K562 (cell line): ENCODE measurements around the gene TNFAIP3. TPM values are rescaled to one million over a fixed set of nuclear protein-coding genes. Genes with fewer than 3 reads are reported as not detected.

Experiments
- DACH1 ChIP-seq: fragments of 450-650 bp; IDR thresholded peaks from 2 replicates; pipeline ENCODE4 v1.6.1; 2018; ENCODE audit not compliant: partially characterized antibody
- GTF2E2 ChIP-seq: fragments of 200-800 bp; sonication (Bioruptor generic); IDR thresholded peaks from 2 replicates; pipeline ENCODE4 v1.6.1; 2016; ENCODE audit warnings: missing genetic modification characterization, missing compliant biosample characterization
- MCM2 ChIP-seq: fragments of 450-650 bp; IDR thresholded peaks from 2 replicates; pipeline ENCODE4 v1.6.1; 2017; ENCODE audit warnings: low read depth, mild to moderate bottlenecking
- NRF1 ChIP-seq, 2 experiments: fragments of 450-650 bp; IDR thresholded peaks in 1 of 2; conservative IDR thresholded peaks in 1 of 2; 2 replicates each; pipeline ENCODE4 v1.6.1; 2014; ENCODE audit warnings: mild to moderate bottlenecking in 2 of 2
- XRCC4 ChIP-seq: IDR thresholded peaks from one replicate; pipeline ENCODE4 v1.6.1; 2011; ENCODE audit not compliant: insufficient read depth, insufficient read length; ENCODE audit errors: extremely low read depth
- ZFP30 ChIP-seq: fragments of 250-450 bp; sonication (Bioruptor Pico); IDR thresholded peaks from 2 replicates; pipeline ENCODE4 v1.8.0; 2022; ENCODE audit warnings: moderate library complexity, mild to moderate bottlenecking, inconsistent platforms, borderline replicate concordance
- ZNF592 ChIP-seq: fragments of 450-650 bp; IDR thresholded peaks from 2 replicates; pipeline ENCODE4 v1.6.1; 2017; ENCODE audit warnings: antibody characterized with exemption, mild to moderate bottlenecking
- polyA plus RNA-seq, 8 experiments: library from polyadenylated mRNA; depleted of rRNA in 4 of 8; stranded (reverse) in 5 of 8; unstranded in 3 of 8; fragments of >200 nt; fragmentation: Nextera tagmentation in 2 of 8; fragmentation: Illumina TruSeq in 1 of 8; extraction: Ambion mirVana in 2 of 8; extraction: Trizol in 1 of 8; gene quantifications; 2 replicates each; pipeline versions ENCODE4 v1.2.1 to v1.2.3, GENCODE V29; 2011 to 2014; ENCODE audit warnings: inconsistent platforms in 1 of 8, missing spikeins in 1 of 8
- total RNA-seq, 7 experiments: library from RNA; depleted of rRNA in 6 of 7; stranded (reverse); fragments of >200 nt in 6 of 7; fragmentation: Illumina TruSeq in 2 of 7; extraction: Trizol in 2 of 7; gene quantifications; 2 replicates each; pipeline versions ENCODE4 v1.2.1 to v1.2.3, GENCODE V29; 2011 to 2021; ENCODE audit warnings: low replicate concordance in 1 of 7
- TF ChIP-seq, protein P1 (sequence below), 2 experiments: fragments of 450-650 bp in 1 of 2; IDR thresholded peaks; 2 replicates each; pipeline ENCODE4 v1.6.1; 2011 to 2017; ENCODE audit warnings: low read depth in 2 of 2, antibody characterized with exemption in 1 of 2, borderline replicate concordance in 1 of 2, low read length in 1 of 2, mild to moderate bottlenecking in 1 of 2, mixed read lengths in 1 of 2; ENCODE audit not compliant: control insufficient read depth in 1 of 2
- TF ChIP-seq, protein P2 (sequence below), 2 experiments: fragments of 450-650 bp; IDR thresholded peaks; 2 replicates each; pipeline ENCODE4 v1.6.1; 2018; ENCODE audit warnings: mild to moderate bottlenecking in 2 of 2, low read depth in 1 of 2; ENCODE audit not compliant: partially characterized antibody in 2 of 2
- TF ChIP-seq, protein P3 (sequence below): fragments of 450-650 bp; IDR thresholded peaks from 2 replicates; pipeline ENCODE4 v1.6.1; 2018; ENCODE audit not compliant: partially characterized antibody

Gene TNFAIP3
- total and polyA plus RNA-seq, 9 of the 15 experiments (the other 6 are each of a cell fraction or from before 2014, with no cell fraction given), result 0.79 to 17.0 (median 6.4) TPM

GRCh38 chr6:137926207-137926731 is 59.2 kb downstream of the TNFAIP3 start (continued):
- peak; percentile 35; the same call in 1 of the 2 replicates for TF ChIP-seq ZNF592
- TF ChIP-seq XRCC4, result no peak
- no peak for TF ChIP-seq NRF1 (conservative IDR thresholded peaks at IDR 0.05 in 1 of 2, IDR thresholded peaks at IDR 0.05 in 1 of 2)
- TF ChIP-seq ZFP30 (CRISPR knock-in tag), result no peak
- peak; percentile 77 for TF ChIP-seq DACH1
- TF ChIP-seq, protein P1, sequence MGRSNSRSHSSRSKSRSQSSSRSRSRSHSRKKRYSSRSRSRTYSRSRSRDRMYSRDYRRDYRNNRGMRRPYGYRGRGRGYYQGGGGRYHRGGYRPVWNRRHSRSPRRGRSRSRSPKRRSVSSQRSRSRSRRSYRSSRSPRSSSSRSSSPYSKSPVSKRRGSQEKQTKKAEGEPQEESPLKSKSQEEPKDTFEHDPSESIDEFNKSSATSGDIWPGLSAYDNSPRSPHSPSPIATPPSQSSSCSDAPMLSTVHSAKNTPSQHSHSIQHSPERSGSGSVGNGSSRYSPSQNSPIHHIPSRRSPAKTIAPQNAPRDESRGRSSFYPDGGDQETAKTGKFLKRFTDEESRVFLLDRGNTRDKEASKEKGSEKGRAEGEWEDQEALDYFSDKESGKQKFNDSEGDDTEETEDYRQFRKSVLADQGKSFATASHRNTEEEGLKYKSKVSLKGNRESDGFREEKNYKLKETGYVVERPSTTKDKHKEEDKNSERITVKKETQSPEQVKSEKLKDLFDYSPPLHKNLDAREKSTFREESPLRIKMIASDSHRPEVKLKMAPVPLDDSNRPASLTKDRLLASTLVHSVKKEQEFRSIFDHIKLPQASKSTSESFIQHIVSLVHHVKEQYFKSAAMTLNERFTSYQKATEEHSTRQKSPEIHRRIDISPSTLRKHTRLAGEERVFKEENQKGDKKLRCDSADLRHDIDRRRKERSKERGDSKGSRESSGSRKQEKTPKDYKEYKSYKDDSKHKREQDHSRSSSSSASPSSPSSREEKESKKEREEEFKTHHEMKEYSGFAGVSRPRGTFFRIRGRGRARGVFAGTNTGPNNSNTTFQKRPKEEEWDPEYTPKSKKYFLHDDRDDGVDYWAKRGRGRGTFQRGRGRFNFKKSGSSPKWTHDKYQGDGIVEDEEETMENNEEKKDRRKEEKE (IDR thresholded peaks at IDR 0.05; ENCODE audit: borderline replicate concordance in 1 of 2, control insufficient read depth in 1 of 2, low read depth in 2 of 2, low read length in 1 of 2), result no peak
- no peak for TF ChIP-seq MCM2
- TF ChIP-seq, protein P2, sequence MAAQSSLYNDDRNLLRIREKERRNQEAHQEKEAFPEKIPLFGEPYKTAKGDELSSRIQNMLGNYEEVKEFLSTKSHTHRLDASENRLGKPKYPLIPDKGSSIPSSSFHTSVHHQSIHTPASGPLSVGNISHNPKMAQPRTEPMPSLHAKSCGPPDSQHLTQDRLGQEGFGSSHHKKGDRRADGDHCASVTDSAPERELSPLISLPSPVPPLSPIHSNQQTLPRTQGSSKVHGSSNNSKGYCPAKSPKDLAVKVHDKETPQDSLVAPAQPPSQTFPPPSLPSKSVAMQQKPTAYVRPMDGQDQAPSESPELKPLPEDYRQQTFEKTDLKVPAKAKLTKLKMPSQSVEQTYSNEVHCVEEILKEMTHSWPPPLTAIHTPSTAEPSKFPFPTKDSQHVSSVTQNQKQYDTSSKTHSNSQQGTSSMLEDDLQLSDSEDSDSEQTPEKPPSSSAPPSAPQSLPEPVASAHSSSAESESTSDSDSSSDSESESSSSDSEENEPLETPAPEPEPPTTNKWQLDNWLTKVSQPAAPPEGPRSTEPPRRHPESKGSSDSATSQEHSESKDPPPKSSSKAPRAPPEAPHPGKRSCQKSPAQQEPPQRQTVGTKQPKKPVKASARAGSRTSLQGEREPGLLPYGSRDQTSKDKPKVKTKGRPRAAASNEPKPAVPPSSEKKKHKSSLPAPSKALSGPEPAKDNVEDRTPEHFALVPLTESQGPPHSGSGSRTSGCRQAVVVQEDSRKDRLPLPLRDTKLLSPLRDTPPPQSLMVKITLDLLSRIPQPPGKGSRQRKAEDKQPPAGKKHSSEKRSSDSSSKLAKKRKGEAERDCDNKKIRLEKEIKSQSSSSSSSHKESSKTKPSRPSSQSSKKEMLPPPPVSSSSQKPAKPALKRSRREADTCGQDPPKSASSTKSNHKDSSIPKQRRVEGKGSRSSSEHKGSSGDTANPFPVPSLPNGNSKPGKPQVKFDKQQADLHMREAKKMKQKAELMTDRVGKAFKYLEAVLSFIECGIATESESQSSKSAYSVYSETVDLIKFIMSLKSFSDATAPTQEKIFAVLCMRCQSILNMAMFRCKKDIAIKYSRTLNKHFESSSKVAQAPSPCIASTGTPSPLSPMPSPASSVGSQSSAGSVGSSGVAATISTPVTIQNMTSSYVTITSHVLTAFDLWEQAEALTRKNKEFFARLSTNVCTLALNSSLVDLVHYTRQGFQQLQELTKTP (IDR thresholded peaks at IDR 0.05; ENCODE audit: low read depth in 1 of 2, partially characterized antibody in 2 of 2), result peak in 1 of 2 experiments; percentile 81
- TF ChIP-seq GTF2E2 (tag), result no peak
- TF ChIP-seq, protein P3, sequence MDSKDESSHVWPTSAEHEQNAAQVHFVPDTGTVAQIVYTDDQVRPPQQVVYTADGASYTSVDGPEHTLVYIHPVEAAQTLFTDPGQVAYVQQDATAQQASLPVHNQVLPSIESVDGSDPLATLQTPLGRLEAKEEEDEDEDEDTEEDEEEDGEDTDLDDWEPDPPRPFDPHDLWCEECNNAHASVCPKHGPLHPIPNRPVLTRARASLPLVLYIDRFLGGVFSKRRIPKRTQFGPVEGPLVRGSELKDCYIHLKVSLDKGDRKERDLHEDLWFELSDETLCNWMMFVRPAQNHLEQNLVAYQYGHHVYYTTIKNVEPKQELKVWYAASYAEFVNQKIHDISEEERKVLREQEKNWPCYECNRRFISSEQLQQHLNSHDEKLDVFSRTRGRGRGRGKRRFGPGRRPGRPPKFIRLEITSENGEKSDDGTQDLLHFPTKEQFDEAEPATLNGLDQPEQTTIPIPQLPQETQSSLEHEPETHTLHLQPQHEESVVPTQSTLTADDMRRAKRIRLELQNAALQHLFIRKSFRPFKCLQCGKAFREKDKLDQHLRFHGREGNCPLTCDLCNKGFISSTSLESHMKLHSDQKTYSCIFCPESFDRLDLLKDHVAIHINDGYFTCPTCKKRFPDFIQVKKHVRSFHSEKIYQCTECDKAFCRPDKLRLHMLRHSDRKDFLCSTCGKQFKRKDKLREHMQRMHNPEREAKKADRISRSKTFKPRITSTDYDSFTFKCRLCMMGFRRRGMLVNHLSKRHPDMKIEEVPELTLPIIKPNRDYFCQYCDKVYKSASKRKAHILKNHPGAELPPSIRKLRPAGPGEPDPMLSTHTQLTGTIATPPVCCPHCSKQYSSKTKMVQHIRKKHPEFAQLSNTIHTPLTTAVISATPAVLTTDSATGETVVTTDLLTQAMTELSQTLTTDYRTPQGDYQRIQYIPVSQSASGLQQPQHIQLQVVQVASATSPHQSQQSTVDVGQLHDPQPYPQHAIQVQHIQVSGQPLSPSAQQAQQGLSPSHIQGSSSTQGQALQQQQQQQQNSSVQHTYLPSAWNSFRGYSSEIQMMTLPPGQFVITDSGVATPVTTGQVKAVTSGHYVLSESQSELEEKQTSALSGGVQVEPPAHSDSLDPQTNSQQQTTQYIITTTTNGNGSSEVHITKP, result peak; percentile 77
